Tibial nerve (tissue), 4 donors: ENCODE measurements around the gene SLC22A12. TPM values are rescaled to one million over a fixed set of nuclear protein-coding genes. Genes with fewer than 3 reads are reported as not detected.
"Not testable (repeated sequence)": the region's sequence is repeated elsewhere in the genome, so short reads cannot be mapped to it uniquely, and the experiment has no call there.

Experiments used
- DNase-seq, 2 donors: peaks; one replicate each; pipeline ENCODE4 v3.0.0-alpha.2; 2019; ENCODE audit warnings: low spot score in 2 of 2
- H3K27ac ChIP-seq, 4 donors: fragments of 200-600 bp; sonication (generic) in 3 of 4; one replicate each; pipeline ENCODE4 v1.5.1; 2017 to 2019; ENCODE audit warnings: mild to moderate bottlenecking in 1 of 4
- H3K27me3 ChIP-seq, 2 donors: fragments of 200-600 bp; sonication (generic) in 1 of 2; one replicate each; pipeline versions ENCODE4 v1.5.1 to v1.6.0; 2017 to 2019
- H3K36me3 ChIP-seq, 3 donors: fragments of 200-600 bp; sonication (generic); one replicate each; pipeline ENCODE4 v1.5.1; 2018 to 2019
- H3K4me1 ChIP-seq, 4 donors: fragments of 200-600 bp; sonication (generic) in 3 of 4; one replicate each; pipeline ENCODE4 v1.5.1; 2017 to 2019
- H3K4me3 ChIP-seq, 4 donors: fragments of 200-600 bp; sonication (generic) in 3 of 4; one replicate each; pipeline ENCODE4 v1.5.1; 2017 to 2019; ENCODE audit warnings: mild to moderate bottlenecking in 1 of 4, moderate library complexity in 1 of 4
- H3K9me3 ChIP-seq, 4 donors: fragments of 200-600 bp; sonication (generic) in 3 of 4; one replicate each; pipeline ENCODE4 v1.5.1; 2017 to 2019
- CTCF ChIP-seq, 5 experiments: fragments of 200-600 bp in 3 of 5; fragments of 450-650 bp in 2 of 5; sonication (generic) in 3 of 5; IDR thresholded peaks; one replicate each; pipeline ENCODE4 v1.5.1; 2016 to 2019; ENCODE audit warnings: antibody characterized with exemption in 5 of 5, mild to moderate bottlenecking in 3 of 5, moderate library complexity in 2 of 5
- EP300 ChIP-seq, 2 donors: sonication (generic); formaldehyde crosslinking; IDR thresholded peaks; one replicate each; pipeline ENCODE4 v1.6.1; 2017; ENCODE audit warnings: antibody characterized with exemption in 2 of 2, mild to moderate bottlenecking in 1 of 2
- POLR2A ChIP-seq, 2 donors: fragments of 450-650 bp; IDR thresholded peaks; one replicate each; pipeline ENCODE4 v1.6.1; 2017; ENCODE audit warnings: antibody characterized with exemption in 2 of 2, mild to moderate bottlenecking in 2 of 2, moderate library complexity in 2 of 2
- WGBS, 2 donors: methylation state at CpG; one replicate each; pipeline ENCODE4 v1.1.5; 2018; 5-methylcytosine and 5-hydroxymethylcytosine counted together
- total RNA-seq, 4 donors: library from RNA; depleted of rRNA; stranded (reverse); fragments of >200 nt; gene quantifications; one replicate each; pipeline ENCODE4 v1.1.0, GENCODE V29; 2016

The SLC22A12 gene
- total RNA-seq, 4 donors from 2014 or later: 0.30 TPM; not detected in 3

- no peak for TF ChIP-seq EP300 (IDR thresholded peaks at IDR 0.05)
- no peak for TF ChIP-seq CTCF (IDR thresholded peaks at IDR 0.05)
- TF ChIP-seq POLR2A (IDR thresholded peaks at IDR 0.05): no peak
- peaks cover 0 to 9% (median 0%) of the 10 kb centered on the region in 4 donors for H3K9me3 ChIP-seq
- WGBS, 2 donors: 83 to 84% methylated on average over 23 to 30 of the region's 32 CpGs
- no peaks in the 10 kb centered on the region for H3K36me3 ChIP-seq
- H3K4me1 ChIP-seq: no peaks in the 10 kb centered on the region
- no peak for DNase-seq
- H3K27ac ChIP-seq: no peak overlapping the region
- no peaks in the 10 kb centered on the region for H3K27me3 ChIP-seq
- H3K4me3 ChIP-seq: no peak overlapping the region
Observed at GRCh38 chr11:64593156-64594105, 2.4 kb downstream of the SLC22A12 start.

- 86 to 94% methylated on average over 14 of the region's 14 CpGs for WGBS, 2 donors
- no peaks in the 10 kb centered on the region for H3K36me3 ChIP-seq
- no peaks in the 10 kb centered on the region for H3K27me3 ChIP-seq
- H3K4me1 ChIP-seq: no peaks in the 10 kb centered on the region
- no peak overlapping the region for H3K4me3 ChIP-seq
- H3K27ac ChIP-seq: no peak overlapping the region
- no peak for DNase-seq
- no peak for TF ChIP-seq EP300 (IDR thresholded peaks at IDR 0.05)
- TF ChIP-seq CTCF (IDR thresholded peaks at IDR 0.05): no peak
- no peak for TF ChIP-seq POLR2A (IDR thresholded peaks at IDR 0.05)
- peaks cover 0 to 3% (median 0%) of the 10 kb centered on the region in 4 donors for H3K9me3 ChIP-seq
Observed at GRCh38 chr11:64594159-64594939, 3.3 kb downstream of the SLC22A12 start.

- not testable (repeated sequence) for H3K27me3 ChIP-seq, H3K4me3 ChIP-seq, H3K36me3 ChIP-seq, H3K4me1 ChIP-seq, H3K27ac ChIP-seq, DNase-seq, H3K9me3 ChIP-seq
- WGBS, 2 donors: 61 to 78% methylated on average over 1 of the region's 1 CpG
Observed at GRCh38 chr11:64595922-64596321, 4.9 kb downstream of the SLC22A12 start.

- H3K4me3 ChIP-seq: no peak overlapping the region
- H3K9me3 ChIP-seq: no peaks in the 10 kb centered on the region
- no peaks in the 10 kb centered on the region for H3K27me3 ChIP-seq
- TF ChIP-seq POLR2A (IDR thresholded peaks at IDR 0.05) (no peak), EP300 (IDR thresholded peaks at IDR 0.05) (no peak), CTCF (IDR thresholded peaks at IDR 0.05) (no peak)
- H3K4me1 ChIP-seq: no peaks in the 10 kb centered on the region
- H3K27ac ChIP-seq: no peak overlapping the region
- no peaks in the 10 kb centered on the region for H3K36me3 ChIP-seq
- 85 to 89% methylated on average over 13 of the region's 13 CpGs for WGBS, 2 donors
- no peak for DNase-seq
Observed at GRCh38 chr11:64597671-64598101, 6.7 kb downstream of the SLC22A12 start.

GRCh38 chr11:64598106-64598796, 7.2 kb downstream of the SLC22A12 start:
- no peaks in the 10 kb centered on the region for H3K9me3 ChIP-seq
- no peaks in the 10 kb centered on the region for H3K36me3 ChIP-seq
- TF ChIP-seq CTCF (IDR thresholded peaks at IDR 0.05): no peak
- TF ChIP-seq POLR2A (IDR thresholded peaks at IDR 0.05): no peak
- no peak for TF ChIP-seq EP300 (IDR thresholded peaks at IDR 0.05)
- H3K4me1 ChIP-seq: no peaks in the 10 kb centered on the region
- H3K27ac ChIP-seq: no peak overlapping the region
- no peak for DNase-seq
- no peak overlapping the region for H3K4me3 ChIP-seq
- WGBS, 2 donors: 91 to 94% methylated on average over 7 of the region's 12 CpGs
- no peaks in the 10 kb centered on the region for H3K27me3 ChIP-seq
